GM12875 (cell line): ENCODE results near the gene EMILIN3.

Experiments
- H3K4me3 ChIP-seq: one replicate; pipeline ENCODE4 v1.5.1; 2011; ENCODE audit warnings: low read depth, low read length, control low read depth
- CTCF ChIP-seq: IDR thresholded peaks from 2 replicates; pipeline ENCODE4 v1.5.1; 2011; ENCODE audit warnings: low read depth, mild to moderate bottlenecking, control low read depth, inconsistent platforms, low read length, moderate library complexity, borderline replicate concordance; ENCODE audit not compliant: insufficient read depth

Gene EMILIN3

GRCh38 chr20:41379551-41379950 is 12.9 kb upstream of the EMILIN3 start:
- H3K4me3 ChIP-seq = no peak overlapping the region
- TF ChIP-seq CTCF = no peak

- H3K4me3 ChIP-seq = no peak overlapping the region
- no peak for TF ChIP-seq CTCF
These were observed 10.7 kb upstream of the EMILIN3 start for GRCh38 chr20:41377275-41377674.

- TF ChIP-seq CTCF = no peak
These were observed 9.7 kb upstream of the EMILIN3 start for GRCh38 chr20:41376349-41376748.

GRCh38 chr20:41375846-41376245 is 9.2 kb upstream of the EMILIN3 start:
- no peak for TF ChIP-seq CTCF
- no peak overlapping the region for H3K4me3 ChIP-seq

More at GRCh38 chr20:41376349-41376748, 9.7 kb upstream of the EMILIN3 start:
- no peak overlapping the region for H3K4me3 ChIP-seq

GRCh38 chr20:41373931-41374920 is 7.6 kb upstream of the EMILIN3 start:
- no peak overlapping the region for H3K4me3 ChIP-seq
- TF ChIP-seq CTCF = no peak

- no peak for TF ChIP-seq CTCF
- no peak overlapping the region for H3K4me3 ChIP-seq
These were observed 6.7 kb upstream of the EMILIN3 start for GRCh38 chr20:41373251-41373783.
